CD8-positive, alpha-beta memory T cell (primary cell): Measurements from ENCODE around the gene ZNF574. TPM values are rescaled to one million over a fixed set of nuclear protein-coding genes. Genes with fewer than 3 reads are reported as not detected.
"Not testable (repeated sequence)": the region's sequence is repeated elsewhere in the genome, so short reads cannot be mapped to it uniquely, and the experiment has no call there.

Experiments
- CTCF ChIA-PET: fragments of 350-600 bp; sonication (Branson Sonifier 250); formaldehyde crosslinking; loops from one replicate; lab custom pipeline; 2021; ENCODE audit warnings: antibody characterized with exemption; lab: Charles Lee
- POLR2A ChIA-PET: fragments of 350-600 bp; sonication (Branson Sonifier 250); formaldehyde crosslinking; loops from one replicate; lab custom pipeline; 2021; ENCODE audit warnings: antibody characterized with exemption; lab: Charles Lee
- DNase-seq, 5 donors: peaks; one replicate each; pipeline versions ENCODE4 v3.0.0 to v3.0.0-alpha.2; 2020 to 2022; ENCODE audit warnings: mixed read lengths in 1 of 5
- H3K27ac ChIP-seq: one replicate; pipeline ENCODE4 v1.7.0; 2013; ENCODE audit warnings: low read depth, mild to moderate bottlenecking, low read length, moderate library complexity
- H3K27me3 ChIP-seq: 2 replicates; pipeline ENCODE4 v1.7.0; 2013; ENCODE audit warnings: low read length, mild to moderate bottlenecking; ENCODE audit not compliant: insufficient read depth, poor library complexity, severe bottlenecking
- H3K36me3 ChIP-seq: 2 replicates; pipeline ENCODE4 v1.7.0; 2013; ENCODE audit warnings: mild to moderate bottlenecking, low read length, moderate library complexity; ENCODE audit not compliant: insufficient read depth
- H3K4me1 ChIP-seq: 2 replicates; pipeline ENCODE4 v1.7.0; 2013; ENCODE audit warnings: mild to moderate bottlenecking, low read length, moderate library complexity; ENCODE audit not compliant: insufficient read depth
- H3K4me3 ChIP-seq: 2 replicates; pipeline ENCODE4 v1.7.0; 2013; ENCODE audit warnings: mild to moderate bottlenecking, low read length
- H3K9me3 ChIP-seq: 2 replicates; pipeline ENCODE4 v1.7.0; 2013; ENCODE audit warnings: mild to moderate bottlenecking, low read length
- H3K27ac Mint-ChIP-seq, 8 donors: one replicate each; pipeline ENCODE4 v1.8.0; 2020 to 2021; ENCODE audit warnings: mixed read lengths in 8 of 8, mild to moderate bottlenecking in 6 of 8, inconsistent platforms in 3 of 8, moderate library complexity in 3 of 8
- H3K27me3 Mint-ChIP-seq, 2 donors: one replicate each; pipeline ENCODE4 v1.8.0; 2020 to 2021; ENCODE audit warnings: mixed read lengths in 2 of 2, mild to moderate bottlenecking in 1 of 2, moderate library complexity in 1 of 2
- H3K36me3 Mint-ChIP-seq, 3 donors: one replicate each; pipeline ENCODE4 v1.8.0; 2020 to 2021; ENCODE audit warnings: mixed read lengths in 3 of 3, inconsistent platforms in 1 of 3, mild to moderate bottlenecking in 1 of 3
- H3K4me1 Mint-ChIP-seq, 3 donors: one replicate each; pipeline ENCODE4 v1.8.0; 2020 to 2021; ENCODE audit warnings: mixed read lengths in 3 of 3, inconsistent platforms in 1 of 3, mild to moderate bottlenecking in 1 of 3
- H3K4me3 Mint-ChIP-seq, 7 donors: one replicate each; pipeline ENCODE4 v1.8.0; 2020 to 2021; ENCODE audit warnings: mixed read lengths in 7 of 7, mild to moderate bottlenecking in 6 of 7, moderate library complexity in 4 of 7, inconsistent platforms in 2 of 7
- H3K9me3 Mint-ChIP-seq, 5 donors: one replicate each; pipeline ENCODE4 v1.8.0; 2020 to 2022; ENCODE audit warnings: mixed read lengths in 5 of 5, mild to moderate bottlenecking in 3 of 5, moderate library complexity in 2 of 5, inconsistent platforms in 1 of 5
- polyA plus RNA-seq: library from polyadenylated mRNA; unstranded; fragments of 300-500 nt; fragmentation: Illumina TruSeq; gene quantifications from one replicate; pipeline ENCODE4 v1.2.3, GENCODE V29; 2021
- total RNA-seq, 2 experiments: library from RNA; stranded (reverse); gene quantifications; one replicate each; pipeline ENCODE4 v1.2.3, GENCODE V29; 2021

ZNF574 gene
- total and polyA plus RNA-seq, 3 experiments from 2014 or later = 18.8 to 24.9 (median 21.9) TPM

GRCh38 chr19:42099336-42099925, 23.5 kb downstream of the ZNF574 start:
- Histone ChIP-seq H3K9me3 (no peaks in the 10 kb centered on the region), H3K27ac (no peak overlapping the region), H3K27me3 (no peaks in the 10 kb centered on the region), H3K36me3 (peaks cover 14% of the 10 kb centered on the region), H3K4me3 (no peak overlapping the region), H3K4me1 (no peaks in the 10 kb centered on the region)
- ChIA-PET CTCF (interaction anchor here (0.6 to 1.6 kb wide), 2 partner anchors 9 to 38 kb away, joined by 3 to 6 read pairs; no protein-coding TSS in a partner anchor), POLR2A (no interaction called here)
- no peak for DNase-seq
- H3K4me3 Mint-ChIP-seq = no peak overlapping the region
- no peaks in the 10 kb centered on the region for H3K9me3 Mint-ChIP-seq
- H3K4me1 Mint-ChIP-seq = no peaks in the 10 kb centered on the region
- H3K27me3 Mint-ChIP-seq = no peaks in the 10 kb centered on the region
- peaks cover under 1 to 61% (median 5%) of the 10 kb centered on the region in 3 donors for H3K36me3 Mint-ChIP-seq
- peak overlapping the region in 1 of 8 donors; percentile 89 for H3K27ac Mint-ChIP-seq

GRCh38 chr19:42100241-42100640, 24.3 kb downstream of the ZNF574 start:
- H3K4me3 Mint-ChIP-seq, H3K4me1 Mint-ChIP-seq, H3K4me1 ChIP-seq, H3K27me3 ChIP-seq, H3K36me3 ChIP-seq, DNase-seq, H3K27ac ChIP-seq, POLR2A ChIA-PET, H3K4me3 ChIP-seq, H3K9me3 ChIP-seq, H3K27ac Mint-ChIP-seq, H3K27me3 Mint-ChIP-seq, H3K9me3 Mint-ChIP-seq: not testable (repeated sequence)
- peaks cover 0 to 60% (median 5%) of the 10 kb centered on the region in 3 donors for H3K36me3 Mint-ChIP-seq
- CTCF ChIA-PET = interaction anchor here (1.6 kb wide), 2 partner anchors 8 to 334 kb away, joined by 3 to 6 read pairs; no protein-coding TSS in a partner anchor

GRCh38 chr19:42102877-42103276, 26.9 kb downstream of the ZNF574 start:
- CTCF ChIA-PET = interaction anchor here (1.1 kb wide), 1 partner anchor 194 kb away, joined by 3 read pairs; no protein-coding TSS in a partner anchor
- H3K27me3 ChIP-seq = no peaks in the 10 kb centered on the region
- peak overlapping the region in 3 of 8 donors; percentile 9 to 90 (median 51) for H3K27ac Mint-ChIP-seq
- peaks cover 2 to 56% (median 3%) of the 10 kb centered on the region in 3 donors for H3K36me3 Mint-ChIP-seq
- H3K27ac ChIP-seq = no peak overlapping the region
- H3K4me3 Mint-ChIP-seq = no peak overlapping the region
- H3K27me3 Mint-ChIP-seq = no peaks in the 10 kb centered on the region
- H3K4me1 ChIP-seq = no peaks in the 10 kb centered on the region
- DNase-seq = no peak
- H3K36me3 ChIP-seq = no peaks in the 10 kb centered on the region
- no peaks in the 10 kb centered on the region for H3K9me3 Mint-ChIP-seq
- POLR2A ChIA-PET = interaction anchor here (0.6 kb wide), 1 partner anchor 62 kb away, joined by 3 read pairs; no protein-coding TSS in a partner anchor
- no peaks in the 10 kb centered on the region for H3K9me3 ChIP-seq
- no peaks in the 10 kb centered on the region for H3K4me1 Mint-ChIP-seq
- no peak overlapping the region for H3K4me3 ChIP-seq

- H3K27ac Mint-ChIP-seq = no peak overlapping the region
- Histone ChIP-seq H3K27me3 (no peaks in the 10 kb centered on the region), H3K9me3 (no peaks in the 10 kb centered on the region), H3K4me1 (peaks cover 6% of the 10 kb centered on the region), H3K36me3 (no peaks in the 10 kb centered on the region), H3K4me3 (no peak overlapping the region), H3K27ac (no peak overlapping the region)
- H3K4me3 Mint-ChIP-seq = no peak overlapping the region
- no peak for DNase-seq
- H3K36me3 Mint-ChIP-seq = peaks cover 3 to 48% (median 4%) of the 10 kb centered on the region in 3 donors
- POLR2A ChIA-PET = no interaction called here
- no peaks in the 10 kb centered on the region for H3K27me3 Mint-ChIP-seq
- peaks cover 1 to 7% (median 6%) of the 10 kb centered on the region in 3 donors for H3K4me1 Mint-ChIP-seq
- CTCF ChIA-PET = no interaction called here
- H3K9me3 Mint-ChIP-seq = no peaks in the 10 kb centered on the region
Measured at GRCh38 chr19:42105368-42105767, 29.4 kb downstream of the ZNF574 start.

- H3K4me3 Mint-ChIP-seq = no peak overlapping the region
- H3K4me1 ChIP-seq = peaks cover 6% of the 10 kb centered on the region
- H3K27me3 Mint-ChIP-seq = no peaks in the 10 kb centered on the region
- POLR2A ChIA-PET = no interaction called here
- peaks cover 3 to 12% (median 11%) of the 10 kb centered on the region in 3 donors for H3K4me1 Mint-ChIP-seq
- H3K36me3 Mint-ChIP-seq = peaks cover 4 to 56% (median 6%) of the 10 kb centered on the region in 3 donors
- CTCF ChIA-PET = interaction anchor here (0.6 to 4.2 kb wide), 33 partner anchors 9 to 330 kb away, joined by 3 to 46 read pairs (median 5); partner anchors contain the start of genes GSK3A, POU2F2 and PRR19
- DNase-seq = peak; percentile 79 to 91 (median 83)
- no peaks in the 10 kb centered on the region for H3K27me3 ChIP-seq
- no peaks in the 10 kb centered on the region for H3K9me3 Mint-ChIP-seq
- no peaks in the 10 kb centered on the region for H3K9me3 ChIP-seq
- H3K4me3 ChIP-seq = no peak overlapping the region
- no peak overlapping the region for H3K27ac ChIP-seq
- H3K27ac Mint-ChIP-seq = peak overlapping the region in 5 of 8 donors; percentile 36 to 77 (median 58)
- H3K36me3 ChIP-seq = no peaks in the 10 kb centered on the region
Measured at GRCh38 chr19:42108527-42109389, 32.8 kb downstream of the ZNF574 start.

GRCh38 chr19:42109896-42110295, 33.9 kb downstream of the ZNF574 start:
- Histone ChIP-seq H3K27me3 (no peaks in the 10 kb centered on the region), H3K36me3 (no peaks in the 10 kb centered on the region), H3K9me3 (no peaks in the 10 kb centered on the region), H3K4me3 (no peak overlapping the region), H3K4me1 (peaks cover 6% of the 10 kb centered on the region), H3K27ac (no peak overlapping the region)
- H3K4me3 Mint-ChIP-seq = no peak overlapping the region
- ChIA-PET CTCF (interaction anchor here (0.6 to 4.2 kb wide), 8 partner anchors 14 to 267 kb away, joined by 3 to 46 read pairs (median 6); partner anchors contain the start of genes GSK3A and POU2F2), POLR2A (interaction anchor here (0.6 kb wide), 1 partner anchor 846 kb away, joined by 3 read pairs; no protein-coding TSS in a partner anchor)
- no peaks in the 10 kb centered on the region for H3K27me3 Mint-ChIP-seq
- peaks cover 4 to 60% (median 8%) of the 10 kb centered on the region in 3 donors for H3K36me3 Mint-ChIP-seq
- no peak for DNase-seq
- H3K9me3 Mint-ChIP-seq = no peaks in the 10 kb centered on the region
- no peak overlapping the region for H3K27ac Mint-ChIP-seq
- peaks cover 3 to 12% (median 11%) of the 10 kb centered on the region in 3 donors for H3K4me1 Mint-ChIP-seq

- Histone ChIP-seq H3K4me3 (no peak overlapping the region), H3K9me3 (no peaks in the 10 kb centered on the region), H3K4me1 (peaks cover 6% of the 10 kb centered on the region), H3K27me3 (no peaks in the 10 kb centered on the region), H3K36me3 (no peaks in the 10 kb centered on the region), H3K27ac (no peak overlapping the region)
- H3K4me1 Mint-ChIP-seq = peaks cover 3 to 12% (median 11%) of the 10 kb centered on the region in 3 donors
- no peaks in the 10 kb centered on the region for H3K9me3 Mint-ChIP-seq
- H3K27me3 Mint-ChIP-seq = no peaks in the 10 kb centered on the region
- H3K36me3 Mint-ChIP-seq = peaks cover 4 to 59% (median 8%) of the 10 kb centered on the region in 3 donors
- H3K4me3 Mint-ChIP-seq = no peak overlapping the region
- ChIA-PET CTCF (interaction anchor here (0.5 to 4.2 kb wide), 8 partner anchors 13 to 329 kb away, joined by 3 to 46 read pairs (median 4); partner anchors contain the start of gene POU2F2), POLR2A (no interaction called here)
- peak overlapping the region in 6 of 8 donors; percentile 1 to 90 (median 52) for H3K27ac Mint-ChIP-seq
- DNase-seq = no peak
Measured at GRCh38 chr19:42110658-42111057, 34.7 kb downstream of the ZNF574 start.
